DMS 273 (cell line): ENCODE results near the gene ADAMTSL4.
"Not testable (repeated sequence)": the region's sequence is repeated elsewhere in the genome, so short reads cannot be mapped to it uniquely, and the experiment has no call there.

ENCODE experiments used
- DNase-seq: peaks from one replicate; lab custom pipeline; 2025; ENCODE audit not compliant: unreplicated experiment; lab: John Stamatoyannopoulos, UW

The ADAMTSL4 gene

DNA sequence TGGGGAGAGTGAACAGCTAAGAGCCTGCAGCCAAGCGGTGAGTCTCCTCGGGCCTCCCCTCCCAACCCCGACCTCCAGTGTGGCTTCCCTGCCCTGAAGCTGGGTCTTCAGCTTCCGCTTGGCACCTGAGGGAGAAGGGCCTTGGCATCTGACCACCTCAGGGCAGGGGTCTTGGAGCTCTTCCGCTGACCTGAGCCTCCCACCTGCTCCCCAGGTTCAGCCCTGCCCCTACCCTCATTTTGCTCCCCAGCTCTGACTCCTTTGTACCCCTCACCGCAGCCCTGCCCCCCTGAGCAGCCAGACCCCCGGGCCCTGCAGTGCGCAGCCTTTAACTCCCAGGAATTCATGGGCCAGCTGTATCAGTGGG, 4.9 kb downstream of the ADAMTSL4 start:
- no peak for DNase-seq

DNA sequence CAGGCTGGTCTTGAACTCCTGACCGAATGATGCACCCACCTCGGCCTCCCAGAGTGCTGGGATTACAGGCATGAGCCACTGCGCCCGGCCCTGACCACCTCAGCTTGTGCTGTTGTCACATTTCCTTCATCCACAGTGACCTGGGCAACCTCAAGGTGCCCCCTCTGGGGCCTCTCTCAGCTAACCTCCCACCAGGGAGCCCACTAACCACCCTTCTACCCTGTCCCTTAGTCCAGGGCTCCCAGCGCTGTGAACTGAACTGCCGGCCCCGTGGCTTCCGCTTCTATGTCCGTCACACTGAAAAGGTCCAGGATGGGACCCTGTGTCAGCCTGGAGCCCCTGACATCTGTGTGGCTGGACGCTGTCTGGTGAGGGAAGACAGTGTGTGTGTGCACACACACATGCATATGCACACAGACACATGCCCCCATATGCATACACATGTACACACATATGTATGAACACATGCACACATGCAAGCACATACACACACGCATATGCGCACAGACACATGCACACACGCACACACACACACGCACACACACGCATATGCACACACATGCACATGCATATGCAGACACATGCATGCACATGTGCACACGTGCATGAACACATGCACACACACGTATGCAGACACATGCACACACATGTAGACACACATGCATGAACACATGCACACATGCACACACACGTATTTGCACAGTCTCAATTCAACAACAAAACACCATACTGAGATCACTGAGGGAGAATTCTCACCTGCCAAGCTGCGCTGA, 6.2 kb downstream of the ADAMTSL4 start:
- DNase-seq, result no peak

DNA sequence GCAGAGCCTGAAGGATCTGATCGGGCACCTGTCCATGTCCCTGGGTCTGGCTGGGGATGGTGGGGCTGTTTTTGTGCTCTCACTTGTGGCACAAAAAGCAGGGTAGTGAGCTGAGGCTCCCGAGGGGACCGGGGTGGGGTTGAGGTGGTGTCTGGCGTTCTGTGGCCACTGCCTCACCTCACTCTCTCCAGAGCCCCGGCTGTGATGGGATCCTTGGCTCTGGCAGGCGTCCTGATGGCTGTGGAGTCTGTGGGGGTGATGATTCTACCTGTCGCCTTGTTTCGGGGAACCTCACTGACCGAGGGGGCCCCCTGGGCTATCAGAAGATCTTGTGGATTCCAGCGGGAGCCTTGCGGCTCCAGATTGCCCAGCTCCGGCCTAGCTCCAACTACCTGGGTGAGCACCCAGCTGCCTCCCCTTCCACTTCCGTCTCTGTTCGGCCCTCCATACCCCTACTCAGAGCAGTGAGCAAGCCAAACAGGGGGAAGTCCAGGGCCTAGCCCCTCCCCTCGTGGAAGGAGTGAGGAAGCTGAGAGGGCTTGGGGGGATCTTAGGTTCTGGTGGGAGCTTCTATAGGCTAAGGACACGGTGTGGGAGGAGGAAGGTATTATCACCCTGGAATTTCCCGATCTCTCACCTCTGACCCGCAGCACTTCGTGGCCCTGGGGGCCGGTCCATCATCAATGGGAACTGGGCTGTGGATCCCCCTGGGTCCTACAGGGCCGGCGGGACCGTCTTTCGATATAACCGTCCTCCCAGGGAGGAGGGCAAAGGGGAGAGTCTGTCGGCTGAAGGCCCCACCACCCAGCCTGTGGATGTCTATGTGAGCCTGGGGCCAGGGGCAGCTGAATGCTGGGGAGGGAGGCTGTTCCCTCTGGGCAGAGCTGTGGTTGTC, 7.0 kb downstream of the ADAMTSL4 start:
- no peak for DNase-seq

DNA sequence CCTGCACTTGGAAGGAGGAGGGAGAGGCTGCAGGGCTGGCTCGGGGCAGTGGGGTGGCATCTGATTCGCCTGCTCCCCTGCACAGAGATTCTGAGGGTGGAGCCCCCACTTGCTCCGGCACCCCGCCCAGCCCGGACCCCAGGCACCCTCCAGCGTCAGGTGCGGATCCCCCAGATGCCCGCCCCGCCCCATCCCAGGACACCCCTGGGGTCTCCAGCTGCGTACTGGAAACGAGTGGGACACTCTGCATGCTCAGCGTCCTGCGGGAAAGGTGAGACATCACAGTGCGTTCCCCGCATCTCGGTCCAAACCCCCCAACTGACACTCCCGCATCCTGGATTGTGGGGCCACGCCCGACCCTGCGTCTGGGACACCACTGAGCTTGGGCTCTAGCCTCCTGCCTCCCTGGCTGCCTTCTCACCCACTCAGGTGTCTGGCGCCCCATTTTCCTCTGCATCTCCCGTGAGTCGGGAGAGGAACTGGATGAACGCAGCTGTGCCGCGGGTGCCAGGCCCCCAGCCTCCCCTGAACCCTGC, 7.9 kb downstream of the ADAMTSL4 start:
- DNase-seq, result no peak

DNA sequence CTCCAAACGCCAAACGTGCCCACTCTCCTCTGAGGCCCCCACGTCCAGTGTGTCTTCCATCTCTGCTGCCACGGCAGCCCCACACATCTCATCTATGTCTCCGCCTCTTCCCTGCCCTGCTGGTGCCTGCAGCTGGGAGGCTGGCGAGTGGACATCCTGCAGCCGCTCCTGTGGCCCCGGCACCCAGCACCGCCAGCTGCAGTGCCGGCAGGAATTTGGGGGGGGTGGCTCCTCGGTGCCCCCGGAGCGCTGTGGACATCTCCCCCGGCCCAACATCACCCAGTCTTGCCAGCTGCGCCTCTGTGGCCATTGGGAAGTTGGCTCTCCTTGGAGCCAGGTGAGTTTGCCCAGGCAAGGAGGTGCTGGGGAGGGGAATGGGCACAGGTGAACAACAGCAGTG, 8.6 kb downstream of the ADAMTSL4 start:
- DNase-seq, result no peak

DNA sequence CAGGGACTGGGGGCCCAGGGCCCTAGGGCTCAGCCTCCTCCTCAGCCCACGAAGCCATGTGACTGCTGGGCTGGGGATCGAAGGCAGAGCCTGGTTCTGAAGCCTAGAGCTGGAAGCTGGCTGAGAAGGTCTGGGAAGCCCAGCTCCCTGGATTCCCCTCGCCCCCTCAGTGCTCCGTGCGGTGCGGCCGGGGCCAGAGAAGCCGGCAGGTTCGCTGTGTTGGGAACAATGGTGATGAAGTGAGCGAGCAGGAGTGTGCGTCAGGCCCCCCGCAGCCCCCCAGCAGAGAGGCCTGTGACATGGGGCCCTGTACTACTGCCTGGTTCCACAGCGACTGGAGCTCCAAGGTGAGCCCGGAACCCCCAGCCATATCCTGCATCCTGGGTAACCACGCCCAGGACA, 9.1 kb downstream of the ADAMTSL4 start:
- no peak for DNase-seq

DNA sequence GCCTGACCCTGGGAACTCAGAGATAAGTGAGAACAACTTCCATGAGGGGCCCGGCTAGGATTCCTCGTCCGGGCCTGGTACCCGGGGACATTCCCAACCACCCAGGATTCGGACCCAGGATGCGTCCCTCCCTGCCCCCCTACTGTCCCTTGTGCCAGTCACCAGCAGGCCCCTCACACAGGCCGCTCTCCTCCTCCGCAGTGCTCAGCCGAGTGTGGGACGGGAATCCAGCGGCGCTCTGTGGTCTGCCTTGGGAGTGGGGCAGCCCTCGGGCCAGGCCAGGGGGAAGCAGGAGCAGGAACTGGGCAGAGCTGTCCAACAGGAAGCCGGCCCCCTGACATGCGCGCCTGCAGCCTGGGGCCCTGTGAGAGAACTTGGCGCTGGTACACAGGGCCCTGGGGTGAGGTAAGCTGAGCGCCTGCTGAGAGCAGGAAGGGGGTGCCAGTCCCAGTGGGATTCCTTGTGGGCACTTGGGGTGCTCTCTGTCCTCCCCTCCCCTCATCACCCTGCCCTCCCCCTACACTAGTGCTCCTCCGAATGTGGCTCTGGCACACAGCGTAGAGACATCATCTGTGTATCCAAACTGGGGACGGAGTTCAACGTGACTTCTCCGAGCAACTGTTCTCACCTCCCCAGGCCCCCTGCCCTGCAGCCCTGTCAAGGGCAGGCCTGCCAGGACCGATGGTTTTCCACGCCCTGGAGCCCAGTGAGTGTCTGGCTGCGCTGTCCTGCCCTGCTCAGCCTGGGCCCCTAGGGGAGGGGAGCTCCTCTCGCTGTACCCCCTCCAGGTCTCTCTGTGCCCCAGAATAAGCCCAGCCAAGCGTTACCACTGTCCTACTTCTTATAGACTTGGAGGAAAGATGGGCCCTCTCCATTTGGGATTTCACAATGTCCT, 9.8 kb downstream of the ADAMTSL4 start:
- no peak for DNase-seq

DNA sequence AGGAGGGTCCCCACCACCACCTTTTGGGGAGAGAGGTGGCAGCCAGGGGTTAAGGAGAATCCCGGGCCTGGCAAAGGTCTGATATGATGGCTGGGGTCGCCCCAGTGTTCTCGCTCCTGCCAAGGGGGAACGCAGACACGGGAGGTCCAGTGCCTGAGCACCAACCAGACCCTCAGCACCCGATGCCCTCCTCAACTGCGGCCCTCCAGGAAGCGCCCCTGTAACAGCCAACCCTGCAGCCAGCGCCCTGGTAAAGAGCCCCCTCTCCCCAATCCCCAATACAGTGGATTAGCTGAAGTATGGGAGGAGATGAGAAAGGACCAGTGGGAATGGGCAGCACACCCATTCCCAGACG, 10.4 kb downstream of the ADAMTSL4 start:
- no peak for DNase-seq

DNA sequence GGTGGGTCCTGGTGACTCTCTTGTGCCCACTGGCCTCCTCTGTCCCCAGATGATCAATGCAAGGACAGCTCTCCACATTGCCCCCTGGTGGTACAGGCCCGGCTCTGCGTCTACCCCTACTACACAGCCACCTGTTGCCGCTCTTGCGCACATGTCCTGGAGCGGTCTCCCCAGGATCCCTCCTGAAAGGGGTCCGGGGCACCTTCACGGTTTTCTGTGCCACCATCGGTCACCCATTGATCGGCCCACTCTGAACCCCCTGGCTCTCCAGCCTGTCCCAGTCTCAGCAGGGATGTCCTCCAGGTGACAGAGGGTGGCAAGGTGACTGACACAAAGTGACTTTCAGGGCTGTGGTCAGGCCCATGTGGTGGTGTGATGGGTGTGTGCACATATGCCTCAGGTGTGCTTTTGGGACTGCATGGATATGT, 10.8 kb downstream of the ADAMTSL4 start:
- DNase-seq, result peak; percentile 100

DNA sequence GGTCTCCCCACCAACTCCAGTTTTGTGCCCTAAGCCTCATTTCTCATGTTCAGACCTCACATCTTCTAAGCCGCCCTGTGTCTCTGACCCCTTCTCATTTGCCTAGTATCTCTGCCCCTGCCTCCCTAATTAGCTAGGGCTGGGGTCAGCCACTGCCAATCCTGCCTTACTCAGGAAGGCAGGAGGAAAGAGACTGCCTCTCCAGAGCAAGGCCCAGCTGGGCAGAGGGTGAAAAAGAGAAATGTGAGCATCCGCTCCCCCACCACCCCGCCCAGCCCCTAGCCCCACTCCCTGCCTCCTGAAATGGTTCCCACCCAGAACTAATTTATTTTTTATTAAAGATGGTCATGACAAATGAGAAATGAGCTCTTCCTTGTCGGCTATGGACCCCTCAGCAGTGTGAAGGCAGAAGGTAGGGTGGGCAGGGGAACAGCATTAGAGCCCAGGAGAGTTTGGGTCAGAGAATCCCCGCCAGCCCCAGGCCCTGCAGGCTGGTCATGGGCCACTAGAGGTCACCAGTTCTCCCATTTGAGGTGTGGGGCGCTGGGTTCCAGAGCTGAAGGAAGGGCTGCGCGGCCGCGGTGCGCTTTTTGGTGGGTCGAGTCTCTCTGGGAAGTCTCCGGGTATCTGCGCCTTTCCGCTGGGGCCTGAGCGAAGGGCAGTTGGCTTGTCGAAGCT, 11.5 kb downstream of the ADAMTSL4 start:
- DNase-seq, result peak; percentile 100

DNA sequence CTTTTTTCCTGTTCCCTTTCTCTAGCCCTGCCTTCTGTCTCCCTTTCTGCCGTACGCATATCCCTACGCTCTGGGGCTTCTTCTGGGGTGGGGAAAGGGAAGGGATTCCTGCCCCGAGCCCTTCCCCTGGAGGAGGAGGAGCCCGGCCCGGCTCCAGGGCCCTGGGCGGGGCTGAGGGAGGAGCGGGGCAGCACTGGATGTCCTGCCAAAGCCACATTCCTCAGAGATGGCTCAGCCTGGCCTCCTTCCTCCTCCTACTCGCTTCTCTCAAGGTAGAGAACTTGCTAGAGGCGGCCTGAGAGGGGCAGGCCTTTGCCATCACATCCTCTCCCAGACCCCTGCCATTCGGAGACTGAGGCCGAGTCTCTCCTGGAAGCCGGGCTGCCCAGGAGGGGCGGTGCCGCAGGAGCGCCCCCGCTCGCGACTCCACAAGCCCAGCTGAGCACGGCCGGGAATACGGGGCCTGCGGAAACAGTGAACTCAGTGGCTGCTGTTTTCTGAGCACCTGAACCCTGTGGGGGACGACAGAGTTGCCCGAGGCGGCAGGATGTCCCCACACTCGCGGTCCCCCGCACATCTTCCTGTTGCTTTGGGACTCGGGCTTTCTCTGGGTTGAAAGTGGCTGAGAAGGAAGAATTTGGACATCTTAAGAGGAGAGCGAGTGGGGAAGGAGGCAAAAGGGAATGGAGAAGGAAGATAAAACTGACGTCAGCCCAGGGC, 12.2 kb downstream of the ADAMTSL4 start:
- peak; percentile 100 for DNase-seq

DNA sequence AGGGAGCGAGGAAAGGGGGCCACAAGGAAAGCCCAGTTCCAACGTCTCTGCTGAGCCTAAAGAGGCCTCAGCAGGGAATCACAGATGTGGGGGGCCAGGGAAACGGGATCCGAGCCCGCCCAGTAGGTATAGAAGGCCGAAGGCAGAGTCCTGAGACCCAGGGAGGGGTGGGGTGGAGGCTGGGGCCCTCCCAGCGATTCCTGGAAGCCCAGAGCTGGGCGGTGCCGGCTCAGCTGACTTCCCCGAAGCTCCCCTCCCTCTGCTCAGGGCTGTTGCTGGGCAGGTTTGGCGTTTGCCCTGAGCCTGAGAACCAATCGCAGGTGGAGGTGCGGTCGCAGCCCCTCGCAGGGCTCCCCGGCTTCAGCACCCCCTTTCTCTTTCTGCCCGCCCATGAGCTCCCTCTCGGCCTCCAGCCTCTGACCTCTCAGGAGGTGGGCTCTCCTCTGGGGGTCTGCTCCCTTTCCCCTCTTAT, 12.8 kb downstream of the ADAMTSL4 start:
- DNase-seq, result peak; percentile 100

DNA sequence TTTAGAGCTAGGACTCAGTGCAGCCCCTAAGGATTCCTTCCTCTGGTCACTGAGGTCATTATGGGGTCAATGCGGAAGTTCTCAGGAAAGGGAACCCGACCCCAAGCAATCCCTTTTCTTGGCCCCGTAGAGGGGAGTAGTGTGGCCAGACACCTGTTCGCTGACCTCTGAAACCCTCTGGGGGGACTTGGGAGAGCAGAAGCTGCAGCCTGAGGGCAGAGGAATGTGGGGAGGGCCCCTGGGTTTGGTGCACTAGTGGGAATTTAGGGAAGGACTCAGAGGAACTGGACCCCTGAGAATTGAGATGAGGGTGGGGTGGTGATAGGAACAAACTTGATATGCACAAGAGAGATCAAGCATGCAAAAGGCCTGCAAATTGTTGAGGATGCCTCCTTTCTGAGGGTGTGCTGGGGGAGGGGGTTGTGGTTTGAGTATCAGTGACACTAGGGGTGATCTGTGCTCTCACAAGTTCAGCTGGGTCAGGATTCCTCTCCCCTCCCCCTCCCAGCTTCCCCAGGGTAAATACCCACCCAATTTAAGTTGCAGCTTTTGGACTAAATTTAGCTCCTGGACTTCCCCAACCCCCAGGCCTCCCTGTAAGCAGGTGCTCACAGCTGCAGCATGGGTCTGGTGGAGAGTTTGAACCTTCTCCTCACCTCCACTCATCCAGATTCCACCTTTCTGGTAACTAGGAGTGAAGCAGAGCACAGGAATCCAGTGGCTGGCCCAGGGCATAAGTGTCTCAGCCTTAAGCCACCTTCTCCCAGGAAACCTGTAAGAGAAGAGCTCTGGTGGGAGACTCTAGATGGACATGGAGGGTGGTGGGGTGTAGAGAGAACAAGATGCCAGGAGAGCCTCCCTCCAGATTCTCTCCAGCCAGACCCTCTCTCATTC, 13.5 kb downstream of the ADAMTSL4 start:
- peak; percentile 97 for DNase-seq

DNA sequence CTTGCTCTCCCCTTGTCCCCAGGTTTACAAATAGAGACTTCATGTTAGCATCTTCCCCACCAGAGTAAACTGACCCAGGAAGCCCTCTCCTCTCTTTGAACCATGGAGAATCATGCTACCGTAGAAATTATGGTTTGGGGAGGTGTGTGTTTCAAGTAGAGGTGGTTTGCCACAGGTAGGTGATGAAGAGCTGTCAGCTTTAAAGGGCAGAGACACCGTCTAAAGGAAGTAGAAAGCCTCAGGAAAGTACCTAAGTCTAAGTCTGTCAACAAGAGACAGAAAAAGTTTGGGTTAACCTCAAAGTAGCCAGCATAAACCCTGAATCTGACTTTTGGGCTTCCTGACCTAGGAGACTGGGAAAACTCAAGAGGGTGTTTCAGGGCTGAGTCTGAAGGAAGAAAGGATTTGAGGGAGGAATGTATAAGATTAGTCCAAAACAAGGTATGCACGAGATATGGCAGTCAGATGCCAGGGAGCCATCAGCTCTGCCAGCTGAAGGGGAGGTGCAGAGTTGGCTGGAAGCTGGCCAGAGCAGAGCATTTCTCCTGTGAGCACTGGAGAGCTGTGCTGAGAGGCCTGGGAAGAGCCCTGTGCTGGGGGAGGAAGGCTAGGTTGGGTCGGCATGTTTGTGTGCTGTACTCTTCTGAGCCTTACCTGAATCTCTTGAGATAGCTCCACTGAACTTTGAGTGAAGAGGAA, 14.3 kb downstream of the ADAMTSL4 start:
- DNase-seq, result peak; percentile 100

DNA sequence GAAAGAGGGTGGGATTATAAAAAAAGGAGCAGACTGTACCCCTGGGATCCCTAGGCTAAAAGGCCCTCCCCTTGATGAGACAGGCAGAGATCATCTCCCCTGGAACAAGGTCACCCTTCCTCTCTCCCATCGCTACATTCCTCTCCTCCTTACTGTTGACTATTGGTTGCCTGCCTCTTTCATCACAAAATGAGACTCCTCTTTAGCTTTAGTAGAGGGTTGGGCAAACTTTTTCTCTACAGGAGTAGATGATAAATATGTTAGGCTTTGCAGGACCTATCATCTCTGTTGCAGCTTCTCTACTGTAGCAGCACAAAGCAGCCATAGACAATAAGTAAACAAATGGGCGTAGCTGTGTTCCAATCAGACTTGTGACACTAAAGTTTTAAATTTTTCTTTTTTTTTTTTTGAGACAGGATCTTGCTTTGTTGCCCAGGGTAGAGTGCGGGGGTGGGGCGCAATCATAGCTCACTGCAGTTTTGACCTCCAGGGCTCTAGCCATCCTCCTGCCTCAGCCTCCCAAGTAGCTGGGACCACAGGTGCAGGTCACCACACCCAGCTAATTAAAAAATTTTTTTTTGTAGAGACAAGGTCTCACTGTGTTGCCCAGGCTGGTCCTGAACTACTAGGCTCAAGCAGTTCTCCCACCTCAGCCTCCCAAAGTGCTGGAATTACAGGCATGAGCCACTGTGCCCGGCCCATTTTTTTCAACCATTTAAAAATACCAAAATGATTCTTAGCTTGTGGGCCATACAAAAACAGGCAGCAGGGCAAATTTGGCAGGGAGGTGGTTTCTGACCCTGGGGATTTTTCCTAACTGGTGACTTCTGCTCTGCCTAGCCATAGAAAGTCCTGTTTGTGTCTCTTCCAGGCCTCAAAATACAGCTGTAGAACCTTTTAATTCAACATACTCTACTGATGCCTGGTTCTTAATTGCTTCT, 15.1 kb downstream of the ADAMTSL4 start:
- DNase-seq, result peak; percentile 98

DNA sequence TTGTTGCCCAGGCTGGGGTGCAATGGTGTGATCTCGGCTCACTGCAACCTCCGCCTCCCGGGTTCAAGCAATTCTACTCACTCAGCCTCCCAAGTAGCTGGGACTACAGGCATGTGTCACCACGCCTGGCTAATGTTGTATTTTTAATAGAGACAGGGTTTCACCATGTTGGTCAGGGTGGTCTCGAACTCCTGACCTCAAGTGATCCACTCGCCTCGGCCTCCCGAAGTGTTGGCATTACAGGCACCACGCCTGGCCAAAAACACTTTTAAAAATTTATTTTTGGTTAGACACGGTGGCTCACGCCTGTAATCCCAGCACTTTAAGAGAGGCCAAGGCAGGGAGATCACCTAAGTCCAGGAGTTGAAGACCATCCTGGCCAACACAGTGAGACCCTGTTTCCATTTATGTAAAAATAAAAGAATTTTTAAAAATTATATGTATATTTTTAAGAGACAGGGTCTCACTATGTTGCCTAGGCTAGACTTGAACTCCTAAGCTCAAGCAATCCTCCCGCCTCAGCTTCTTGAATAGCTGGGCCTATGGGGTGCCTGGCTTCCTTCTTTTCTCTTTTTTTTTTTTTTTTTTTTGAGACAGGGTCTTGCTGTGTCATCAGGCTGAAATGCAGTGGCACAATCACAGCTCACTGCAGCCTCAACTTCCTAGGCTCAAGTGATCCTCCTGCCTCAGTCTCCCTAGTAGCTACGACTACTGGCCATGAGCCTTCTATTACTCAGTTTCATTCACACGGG, 16.2 kb downstream of the ADAMTSL4 start:
- not testable (repeated sequence) for DNase-seq
